ENCODE data around the gene ARMC12. TPM values are rescaled to one million over a fixed set of nuclear protein-coding genes. Genes with fewer than 3 reads are reported as not detected.
A peak's percentile ranks its signal among the peaks of the same experiment; 100 is the strongest.

The ARMC12 gene, protein sequence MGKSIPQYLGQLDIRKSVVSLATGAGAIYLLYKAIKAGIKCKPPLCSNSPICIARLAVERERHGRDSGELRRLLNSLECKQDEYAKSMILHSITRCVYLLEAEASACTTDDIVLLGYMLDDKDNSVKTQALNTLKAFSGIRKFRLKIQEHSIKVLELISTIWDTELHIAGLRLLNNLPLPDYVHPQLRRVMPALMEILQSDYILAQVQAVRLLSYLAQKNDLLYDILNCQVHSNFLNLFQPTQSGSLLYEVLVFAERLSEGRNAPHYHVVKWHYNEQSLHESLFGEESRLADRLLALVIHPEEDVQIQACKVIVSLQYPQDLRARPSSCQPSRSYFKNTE
- total RNA-seq, result under 1 TPM; 0.57 to 0.93 TPM
- polyA plus RNA-seq (2013, experiment 1 of 2), result 2.4 TPM
- 1.8 TPM for polyA plus RNA-seq (2013, experiment 2 of 2)
- long read RNA-seq, experiment 1, result 0 reads
- long read RNA-seq, experiment 2, partial matches to known transcripts, result 0 of 1 reads
- long read RNA-seq, experiment 2, other reads (novel, unspliced or antisense), result 1 of 1 reads
- long read RNA-seq, experiment 3, result 0 reads
- long read RNA-seq, experiment 4, result 0 reads

DNA sequence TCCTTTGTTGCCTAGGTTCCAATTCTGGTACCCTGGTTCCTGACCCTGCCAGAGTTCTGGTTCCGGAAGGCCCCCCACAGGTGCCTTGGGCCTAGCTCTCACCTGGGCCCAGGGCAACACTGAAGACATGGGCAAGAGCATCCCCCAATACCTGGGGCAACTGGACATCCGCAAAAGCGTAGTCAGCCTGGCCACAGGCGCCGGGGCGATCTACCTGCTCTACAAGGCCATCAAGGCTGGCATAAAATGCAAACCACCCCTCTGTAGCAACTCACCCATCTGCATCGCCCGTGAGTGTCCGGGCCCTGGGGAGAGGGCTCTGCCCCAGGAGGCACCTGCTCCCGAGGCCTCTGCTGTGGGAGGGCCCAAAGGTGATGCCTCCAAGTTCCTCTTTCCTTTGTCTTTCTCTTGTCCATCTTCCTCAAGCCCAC lies at the start of gene ARMC12:
Gene ARMC12, plus strand, starts transcription at position 51 of the 431 bp plus-strand sequence. Its CDS starts 77 bp downstream, at position 128.
- Histone ChIP-seq H3K9ac (ENCODE audit: extremely low read depth, low read length, poor library complexity, severe bottlenecking) (no peak within 1 kb of the TSS), H3K4me3 (ENCODE audit: low read length) (no peak within 1 kb of the TSS), H3K9me3 (ENCODE audit: control insufficient read depth, low read length) (no peaks in the 10 kb centered on the region), H3K36me3 (ENCODE audit: control insufficient read depth, insufficient read depth, low read length) (no peaks in the 10 kb centered on the region), H3K27ac (ENCODE audit: low read depth, low read length) (no peak within 1 kb of the TSS), H3K27me3 (ENCODE audit: control insufficient read depth, insufficient read depth, low read length, poor library complexity, severe bottlenecking) (no peaks in the 10 kb centered on the region), H3K4me1 (ENCODE audit: control insufficient read depth, insufficient read depth, low read length) (peaks cover 5% of the 10 kb centered on the region)
- Mint-ChIP-seq H3K4me1 (peaks cover 31% of the 10 kb centered on the region), H3K9me3 (no peaks in the 10 kb centered on the region), H3K36me3 (ENCODE audit: low read depth) (no peaks in the 10 kb centered on the region), H3K27ac (no peak within 1 kb of the TSS), H3K27me3 (ENCODE audit: insufficient read depth) (peaks cover 5% of the 10 kb centered on the region), H3K4me3 (no peak within 1 kb of the TSS)
- no peak for DNase-seq
- TF ChIP-seq, protein P1, sequence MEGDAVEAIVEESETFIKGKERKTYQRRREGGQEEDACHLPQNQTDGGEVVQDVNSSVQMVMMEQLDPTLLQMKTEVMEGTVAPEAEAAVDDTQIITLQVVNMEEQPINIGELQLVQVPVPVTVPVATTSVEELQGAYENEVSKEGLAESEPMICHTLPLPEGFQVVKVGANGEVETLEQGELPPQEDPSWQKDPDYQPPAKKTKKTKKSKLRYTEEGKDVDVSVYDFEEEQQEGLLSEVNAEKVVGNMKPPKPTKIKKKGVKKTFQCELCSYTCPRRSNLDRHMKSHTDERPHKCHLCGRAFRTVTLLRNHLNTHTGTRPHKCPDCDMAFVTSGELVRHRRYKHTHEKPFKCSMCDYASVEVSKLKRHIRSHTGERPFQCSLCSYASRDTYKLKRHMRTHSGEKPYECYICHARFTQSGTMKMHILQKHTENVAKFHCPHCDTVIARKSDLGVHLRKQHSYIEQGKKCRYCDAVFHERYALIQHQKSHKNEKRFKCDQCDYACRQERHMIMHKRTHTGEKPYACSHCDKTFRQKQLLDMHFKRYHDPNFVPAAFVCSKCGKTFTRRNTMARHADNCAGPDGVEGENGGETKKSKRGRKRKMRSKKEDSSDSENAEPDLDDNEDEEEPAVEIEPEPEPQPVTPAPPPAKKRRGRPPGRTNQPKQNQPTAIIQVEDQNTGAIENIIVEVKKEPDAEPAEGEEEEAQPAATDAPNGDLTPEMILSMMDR (conservative IDR thresholded peaks at IDR 0.05), result no peak
- WGBS, 2 experiments (ENCODE audit: insufficient coverage in 1 of 2, insufficient read length in 1 of 2), result 93 to 97% methylated on average over 6 to 10 of the region's 10 CpGs

DNA sequence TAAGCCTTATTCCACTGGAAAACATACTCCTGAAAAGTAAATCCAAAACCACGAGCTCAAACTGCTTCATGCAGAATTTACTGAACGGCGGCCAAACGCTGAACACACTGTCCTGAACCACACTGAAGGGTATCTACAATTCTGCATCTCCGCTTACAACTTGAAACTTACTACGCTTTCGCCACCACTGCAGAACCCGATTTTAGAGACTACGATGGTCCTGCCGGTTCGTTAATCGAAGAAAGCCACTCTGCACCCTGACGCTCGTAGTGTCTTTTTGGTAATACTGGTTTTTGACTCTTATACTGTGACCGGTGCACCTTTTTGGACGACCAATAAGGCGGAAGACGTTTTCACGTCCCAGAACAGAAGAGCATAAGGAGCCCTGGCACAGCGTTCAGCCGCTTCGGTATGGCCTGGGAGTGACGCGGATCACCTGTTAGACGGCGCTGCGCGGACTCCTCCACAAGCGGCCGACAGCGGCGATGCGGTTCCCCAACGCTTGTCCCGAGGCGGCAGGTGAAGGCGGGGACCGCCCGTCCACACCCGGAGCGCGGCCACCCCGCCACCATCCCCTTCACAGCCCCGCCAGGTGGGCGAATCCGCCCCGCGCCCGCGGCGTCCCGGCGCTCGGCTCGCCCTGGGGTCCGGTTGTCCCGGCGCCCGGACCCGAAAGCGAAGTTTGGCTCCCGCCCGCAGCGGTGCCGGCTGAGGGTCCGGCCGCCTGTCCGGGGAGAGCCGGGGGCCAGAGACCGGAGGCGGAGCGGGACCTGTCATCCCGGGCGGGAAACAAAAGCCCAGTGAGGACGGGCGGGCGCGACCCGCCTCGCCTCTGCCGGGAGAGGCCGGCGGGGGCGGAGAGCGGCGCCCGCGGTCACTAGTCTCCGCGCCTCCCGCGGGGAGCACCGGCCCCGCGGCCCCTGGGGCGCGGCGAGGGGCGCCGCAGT lies 48.9 kb upstream of the ARMC12 start:
- Histone ChIP-seq H3K27me3 (ENCODE audit: control insufficient read depth, insufficient read depth, low read length, poor library complexity, severe bottlenecking) (peaks cover 12% of the 10 kb centered on the region), H3K9me3 (ENCODE audit: control insufficient read depth, low read length) (no peaks in the 10 kb centered on the region), H3K9ac (ENCODE audit: extremely low read depth, low read length, poor library complexity, severe bottlenecking) (peak overlapping the region; percentile 28), H3K4me1 (ENCODE audit: control insufficient read depth, insufficient read depth, low read length) (peaks cover 4% of the 10 kb centered on the region), H3K27ac (ENCODE audit: low read depth, low read length) (no peak overlapping the region), H3K36me3 (ENCODE audit: control insufficient read depth, insufficient read depth, low read length) (no peaks in the 10 kb centered on the region), H3K4me3 (ENCODE audit: low read length) (peak overlapping the region; percentile 91)
- Mint-ChIP-seq H3K4me1 (peaks cover 7% of the 10 kb centered on the region), H3K4me3 (peak overlapping the region; percentile 68), H3K9me3 (no peaks in the 10 kb centered on the region), H3K27me3 (ENCODE audit: insufficient read depth) (peaks cover 10% of the 10 kb centered on the region), H3K27ac (no peak overlapping the region), H3K36me3 (ENCODE audit: low read depth) (no peaks in the 10 kb centered on the region)
- DNase-seq, result peak; percentile 89
- 1 to 3% methylated on average over 42 to 100 of the region's 100 CpGs for WGBS, 2 experiments (ENCODE audit: insufficient coverage in 1 of 2, insufficient read length in 1 of 2)
- TF ChIP-seq, protein P1 (conservative IDR thresholded peaks at IDR 0.05), result no peak

All from endodermal cell (in vitro differentiated cells).